GM18502 (cell line): ENCODE measurements around the gene MANBA.
"Not testable (repeated sequence)": the region's sequence is repeated elsewhere in the genome, so short reads cannot be mapped to it uniquely, and the experiment has no call there.

Source experiments
- ATAC-seq: cut with Tn5 transposase; IDR thresholded peaks from one replicate; pipeline ENCODE4 v1.9.1; 2021; ENCODE audit warnings: mild to moderate bottlenecking; ENCODE audit not compliant: unreplicated experiment, poor library complexity

The MANBA gene

GRCh38 chr4:102772738-102773340, 12.1 kb upstream of the MANBA start:
- ATAC-seq = no peak

GRCh38 chr4:102764901-102765300, 4.1 kb upstream of the MANBA start:
- no peak for ATAC-seq

GRCh38 chr4:102761906-102762305, 1.1 kb upstream of the MANBA start:
- no peak for ATAC-seq

- ATAC-seq = peak; percentile 29
These were observed 531 bp upstream of the MANBA start for GRCh38 chr4:102761296-102761701.

GRCh38 chr4:102759831-102760644, 730 bp downstream of the MANBA start:
- ATAC-seq = peak; percentile 66

- no peak for ATAC-seq
These were observed 2.3 kb downstream of the MANBA start for GRCh38 chr4:102758241-102759160.

GRCh38 chr4:102757681-102758080, 3.1 kb downstream of the MANBA start:
- ATAC-seq = no peak

GRCh38 chr4:102754044-102754443, 6.7 kb downstream of the MANBA start:
- no peak for ATAC-seq

GRCh38 chr4:102751941-102752340, 8.8 kb downstream of the MANBA start:
- ATAC-seq = no peak

- peak; percentile 100 for ATAC-seq
These were observed 17.4 kb downstream of the MANBA start for GRCh38 chr4:102743352-102743751.

GRCh38 chr4:102738802-102739201, 22.0 kb downstream of the MANBA start:
- not testable (repeated sequence) for ATAC-seq

GRCh38 chr4:102736636-102737549, 23.9 kb downstream of the MANBA start:
- no peak for ATAC-seq

- no peak for ATAC-seq
These were observed 25.2 kb downstream of the MANBA start for GRCh38 chr4:102735582-102735981.

- ATAC-seq = peak; percentile 100
These were observed 26.0 kb downstream of the MANBA start for GRCh38 chr4:102734591-102735385.

GRCh38 chr4:102734116-102734515, 26.7 kb downstream of the MANBA start:
- ATAC-seq = no peak

GRCh38 chr4:102733084-102733483, 27.7 kb downstream of the MANBA start:
- no peak for ATAC-seq

GRCh38 chr4:102732678-102733077, 28.1 kb downstream of the MANBA start:
- no peak for ATAC-seq

GRCh38 chr4:102730968-102731533, 29.7 kb downstream of the MANBA start:
- no peak for ATAC-seq

GRCh38 chr4:102729486-102729885, 31.3 kb downstream of the MANBA start:
- ATAC-seq = not testable (repeated sequence)
